Activated CD8-positive, alpha-beta memory T cell treated with anti-CD3 and anti-CD28 coated beads for 4 hours (primary cell): ENCODE data around the gene POLD4.

Source experiments
- DNase-seq, 2 donors: peaks; one replicate each; pipeline ENCODE4 v3.0.0-alpha.2; 2020; ENCODE audit warnings: low read depth in 2 of 2

POLD4 gene

DNA sequence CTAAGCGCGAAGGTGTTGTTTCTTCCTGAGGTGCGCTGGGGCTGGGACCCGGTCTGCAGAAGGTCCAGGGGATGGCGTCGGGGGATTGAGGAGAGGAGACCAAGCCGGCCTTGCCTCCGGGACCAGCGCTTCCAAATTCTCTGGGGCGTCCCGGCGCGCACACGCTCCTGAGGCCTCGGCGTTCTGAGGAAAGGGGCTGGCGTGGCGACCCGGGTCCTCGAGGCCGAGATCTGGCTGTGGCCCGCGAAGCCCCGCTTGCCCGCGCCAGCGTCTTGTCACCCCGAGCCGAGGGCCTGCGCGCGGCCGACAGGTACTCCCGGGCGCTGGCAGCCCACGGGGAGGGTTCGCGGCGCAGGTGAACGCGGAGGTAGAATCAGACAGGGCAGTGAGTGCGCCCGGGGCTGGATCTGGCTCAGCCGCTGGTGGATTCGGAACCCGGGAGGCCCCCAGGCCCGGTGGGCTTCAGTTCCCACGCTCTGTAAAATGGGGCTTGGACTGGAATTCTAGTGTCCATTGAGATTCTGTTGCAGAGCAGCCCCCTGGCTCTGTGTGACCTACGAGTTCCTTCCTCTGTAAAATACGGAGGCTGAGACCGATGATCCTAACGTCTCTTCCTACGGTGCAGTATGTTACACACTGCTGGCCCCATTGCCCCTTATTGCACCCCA lies 35.3 kb downstream of the POLD4 start:
- no peak for DNase-seq

DNA sequence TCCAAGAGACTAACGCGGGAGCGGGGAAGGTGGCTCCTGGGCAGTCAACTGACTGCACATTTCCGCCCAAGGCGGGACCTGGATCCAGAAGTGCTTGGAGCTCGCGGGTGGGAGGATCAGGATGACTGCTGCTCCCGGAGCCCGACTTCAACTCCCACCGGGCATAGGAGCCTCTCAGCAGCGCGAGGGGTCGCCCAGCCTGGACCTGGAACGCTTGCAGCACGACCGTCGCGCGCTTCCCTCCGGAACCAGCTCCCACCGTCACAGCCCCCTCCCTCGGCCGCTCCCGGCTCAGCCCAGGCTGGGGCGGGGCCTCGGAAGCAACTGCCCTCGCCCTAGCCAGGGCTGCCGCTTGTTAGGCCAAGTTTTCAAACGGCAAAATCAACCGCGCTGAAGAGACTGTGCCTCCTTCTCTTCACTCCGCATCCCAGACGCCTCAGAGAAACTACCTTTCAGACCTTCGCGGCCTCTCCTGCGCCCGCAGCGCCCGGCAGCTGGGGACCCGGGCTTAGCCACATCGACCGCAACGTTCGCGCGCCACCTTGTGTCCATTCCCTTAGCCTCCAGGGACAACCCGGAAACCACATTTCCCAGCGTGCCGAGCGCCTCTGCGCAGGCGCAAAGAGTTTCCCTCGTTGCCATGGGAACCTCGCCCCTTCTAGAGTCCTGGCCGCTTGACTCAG lies 36.0 kb downstream of the POLD4 start:
- peak; percentile 98 for DNase-seq

- DNase-seq = no peak
These were observed 36.5 kb downstream of the POLD4 start for GRCh38 chr11:67316882-67317204.

GRCh38 chr11:67315325-67315909 lies 37.9 kb downstream of the POLD4 start:
- DNase-seq = no peak

- DNase-seq = no peak
These were observed 39.1 kb downstream of the POLD4 start for GRCh38 chr11:67314218-67314617.

DNA sequence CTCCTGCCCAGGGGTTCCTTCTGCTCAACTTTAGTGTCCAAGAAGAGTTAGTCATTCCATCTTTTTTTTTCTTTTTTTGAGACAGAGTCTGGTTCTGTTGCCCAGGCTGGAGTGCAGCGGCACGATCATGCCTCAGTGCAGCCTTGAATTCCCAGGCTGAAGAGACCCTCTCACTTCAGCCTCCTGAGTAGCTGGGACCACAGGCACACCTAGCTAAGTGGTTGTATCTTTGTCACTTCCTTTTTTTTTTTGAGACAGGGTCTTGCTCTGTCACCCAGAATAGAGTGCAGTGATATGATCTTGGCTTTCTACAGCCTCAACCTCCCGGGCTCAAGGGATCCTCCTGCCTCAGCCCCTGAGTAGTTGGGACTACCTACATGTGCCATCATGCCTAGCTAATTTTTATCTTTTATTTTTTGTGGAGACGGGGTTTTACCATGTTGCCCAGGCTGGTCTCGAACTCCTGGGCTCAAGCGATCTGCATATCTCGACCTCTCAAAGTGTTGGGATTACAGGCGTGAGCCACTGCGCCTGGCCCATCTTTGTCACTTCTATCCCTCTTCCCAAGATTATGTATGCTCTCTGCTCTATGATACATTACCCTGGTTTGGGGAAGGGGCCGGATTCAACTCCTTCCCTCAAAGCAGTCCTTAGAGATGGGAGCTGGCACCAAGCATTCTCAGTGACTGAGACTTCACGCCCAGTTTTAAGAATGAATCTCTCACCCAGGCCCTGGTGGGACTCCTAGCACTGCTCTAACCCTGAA lies 40.0 kb downstream of the POLD4 start:
- no peak for DNase-seq

- peak in 1 of 2 donors; percentile 49 for DNase-seq
These were observed 40.9 kb downstream of the POLD4 start for GRCh38 chr11:67312187-67313021.

DNA sequence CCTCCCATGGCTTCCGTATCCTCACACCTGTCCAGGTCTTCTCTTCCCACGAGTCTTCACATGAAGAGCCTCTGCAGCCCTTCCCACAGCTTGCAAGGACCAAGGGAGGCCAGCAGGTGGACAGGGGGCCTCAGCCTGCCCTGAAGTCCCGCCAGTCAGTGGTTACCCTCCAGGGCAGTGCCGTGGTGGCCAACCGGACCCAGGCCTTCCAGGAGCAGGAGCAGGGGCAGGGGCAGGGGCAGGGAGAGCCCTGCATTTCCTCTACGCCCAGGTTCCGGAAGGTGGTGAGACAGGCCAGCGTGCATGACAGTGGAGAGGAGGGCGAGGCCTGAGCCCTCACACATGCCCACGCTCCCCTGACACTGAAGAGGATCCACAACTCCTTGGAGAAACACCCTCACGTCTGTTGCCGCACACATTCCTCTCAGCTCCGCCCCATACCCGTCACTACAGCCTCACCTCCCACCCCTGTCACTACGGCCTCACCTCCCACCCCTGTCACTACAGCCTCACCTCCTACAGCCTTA lies 41.7 kb downstream of the POLD4 start:
- DNase-seq = no peak

DNA sequence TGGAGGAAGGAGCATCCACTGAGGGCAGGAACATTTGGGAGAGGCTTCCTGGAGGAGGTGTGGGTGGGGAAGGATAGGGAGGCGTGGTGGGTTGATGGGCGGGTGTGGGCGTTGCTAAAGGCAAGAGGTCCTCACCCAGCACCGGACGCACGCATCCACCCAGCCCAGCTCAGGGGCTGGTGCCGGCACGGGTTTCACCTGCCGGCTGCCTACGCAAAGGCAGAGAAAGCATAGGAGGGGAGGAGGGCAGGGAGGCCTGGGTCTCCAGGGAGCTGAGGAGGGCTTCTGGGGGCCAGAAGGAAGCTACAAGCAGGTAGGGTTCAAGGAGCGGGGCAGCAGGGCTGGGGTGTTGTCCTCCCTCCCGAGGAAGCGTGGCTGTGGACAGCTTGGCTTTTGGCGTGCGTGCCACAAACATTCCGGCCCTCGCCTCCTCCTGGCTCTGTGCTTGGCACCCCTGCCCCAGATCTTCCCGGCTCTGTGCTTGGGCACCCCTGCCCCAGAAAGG lies 42.2 kb downstream of the POLD4 start:
- no peak for DNase-seq

DNA sequence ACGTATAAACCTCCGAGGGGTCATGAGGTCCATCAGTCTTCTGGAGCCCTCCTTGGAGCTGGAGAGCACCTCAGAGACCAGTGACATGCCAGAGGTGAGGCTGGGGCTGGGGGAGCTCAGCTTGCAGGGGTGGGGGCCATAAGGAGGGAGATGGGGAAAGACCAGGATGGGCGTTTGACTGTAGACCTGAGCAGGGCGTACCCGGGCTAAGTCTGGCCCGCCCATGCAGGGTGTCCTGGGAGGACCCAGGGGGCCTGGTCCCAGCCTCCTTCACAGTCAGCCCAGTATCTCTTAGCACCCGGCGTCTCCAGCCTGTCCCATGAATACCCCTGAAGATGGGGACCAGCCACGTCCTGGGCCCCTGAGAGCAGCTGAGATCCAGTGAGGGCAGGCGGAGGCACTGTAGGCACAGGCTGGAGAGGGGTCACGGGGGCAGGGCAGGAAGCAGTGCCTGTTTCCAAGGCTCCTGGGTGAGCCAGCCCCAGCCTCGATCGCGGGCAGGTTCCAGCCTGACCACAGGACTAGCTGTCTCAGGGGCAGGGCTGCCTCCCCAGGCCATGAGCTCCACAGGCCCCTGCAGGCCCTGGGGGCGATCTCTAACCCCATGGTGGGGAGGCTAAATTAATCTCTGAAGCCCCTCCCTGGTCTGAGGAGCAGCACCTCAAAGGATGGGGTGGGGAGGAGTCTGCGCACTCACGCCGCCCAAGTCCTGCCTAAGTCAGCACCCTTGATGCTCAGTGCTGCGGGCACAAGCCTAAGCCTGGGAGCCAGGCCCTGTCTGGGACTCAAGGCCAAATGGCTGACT lies 42.9 kb downstream of the POLD4 start:
- DNase-seq = no peak

GRCh38 chr11:67309661-67310061 lies 43.7 kb downstream of the POLD4 start:
- DNase-seq = no peak

DNA sequence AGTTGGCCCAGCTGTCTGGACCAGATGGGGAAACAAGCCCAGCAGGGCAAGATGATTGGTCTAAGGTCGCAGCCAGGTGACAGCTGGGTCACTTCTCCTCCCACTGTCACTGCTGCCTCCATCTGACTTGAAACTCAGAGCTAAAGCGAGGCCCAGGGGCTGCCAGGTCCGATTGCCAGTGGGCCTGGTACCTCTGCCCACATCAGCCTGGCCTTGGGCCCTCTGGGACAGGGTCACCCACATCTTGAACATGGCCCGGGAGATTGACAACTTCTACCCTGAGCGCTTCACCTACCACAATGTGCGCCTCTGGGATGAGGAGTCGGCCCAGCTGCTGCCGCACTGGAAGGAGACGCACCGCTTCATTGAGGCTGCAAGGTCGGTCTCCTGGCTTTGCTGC lies 44.2 kb downstream of the POLD4 start:
- DNase-seq = no peak

- no peak for DNase-seq
These were observed 45.1 kb downstream of the POLD4 start for GRCh38 chr11:67308031-67308866.

GRCh38 chr11:67307545-67308001 lies 45.8 kb downstream of the POLD4 start:
- no peak for DNase-seq

DNA sequence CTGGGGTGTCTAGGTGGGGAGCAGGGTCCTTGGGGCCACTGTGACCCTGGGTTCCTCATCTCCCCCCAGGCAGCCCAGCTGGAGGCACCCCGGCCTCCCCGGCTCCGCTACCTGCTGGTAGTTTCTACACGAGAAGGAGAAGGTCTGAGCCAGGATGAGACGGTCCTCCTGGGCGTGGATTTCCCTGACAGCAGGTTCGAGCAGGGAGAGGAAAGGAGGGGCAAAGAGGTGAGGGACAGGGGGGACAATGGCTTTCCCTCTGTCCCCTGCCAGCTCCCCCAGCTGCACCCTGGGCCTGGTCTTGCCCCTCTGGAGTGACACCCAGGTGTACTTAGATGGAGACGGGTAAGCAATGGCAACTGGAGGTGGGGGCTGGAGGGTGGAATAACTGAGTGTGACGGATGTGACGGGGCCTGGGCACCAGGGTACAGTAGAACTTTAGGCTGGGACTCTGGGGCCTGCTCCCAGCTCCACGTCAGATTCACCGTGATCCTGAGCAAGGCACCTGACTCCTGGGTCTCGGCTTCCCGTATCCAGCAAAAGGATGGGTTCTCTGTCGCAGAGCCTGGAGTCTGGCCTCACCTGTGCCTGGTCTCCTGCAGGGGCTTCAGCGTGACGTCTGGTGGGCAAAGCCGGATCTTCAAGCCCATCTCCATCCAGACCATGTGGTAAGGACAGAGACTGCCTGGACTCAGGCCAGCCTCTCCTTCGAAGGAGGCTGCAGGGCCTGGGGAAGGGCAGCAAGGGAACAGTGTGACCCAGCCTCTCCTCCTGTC lies 46.4 kb downstream of the POLD4 start:
- no peak for DNase-seq

DNA sequence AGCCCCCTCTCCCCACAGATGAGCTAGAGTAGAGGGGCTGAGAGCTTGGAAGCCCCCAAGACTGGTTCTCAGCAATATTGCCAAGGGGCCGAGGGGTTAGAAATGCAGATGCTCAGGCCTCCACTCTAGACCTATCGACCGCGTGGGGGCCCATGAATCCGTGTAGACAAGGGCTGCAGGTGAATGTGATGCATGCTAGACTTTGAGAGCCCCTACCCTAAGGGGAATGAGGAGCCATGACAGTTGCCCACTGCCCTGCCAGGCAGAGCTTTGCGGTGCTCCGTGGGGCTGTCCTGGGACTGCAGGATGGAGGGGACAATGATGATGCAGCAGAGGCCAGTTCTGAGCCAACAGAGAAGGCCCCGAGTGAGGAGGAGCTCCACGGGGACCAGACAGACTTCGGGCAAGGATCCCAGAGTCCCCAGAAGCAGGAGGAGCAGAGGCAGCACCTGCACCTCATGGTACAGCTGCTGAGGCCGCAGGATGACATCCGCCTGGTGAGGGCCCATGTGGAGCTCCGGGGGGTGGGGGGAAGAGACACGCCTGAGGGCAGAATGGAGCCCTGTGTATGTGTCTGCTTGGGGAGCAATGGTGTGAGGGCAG lies 48.7 kb downstream of the POLD4 start:
- DNase-seq = no peak

GRCh38 chr11:67303835-67304411 lies 49.4 kb downstream of the POLD4 start:
- no peak for DNase-seq
